Muscle of back (tissue), 11 donors: ENCODE results near the gene RBPMS2. TPM values are rescaled to one million over a fixed set of nuclear protein-coding genes. Genes with fewer than 3 reads are reported as not detected.
"Not testable (repeated sequence)": the region's sequence is repeated elsewhere in the genome, so short reads cannot be mapped to it uniquely, and the experiment has no call there.

ENCODE experiments used
- DNase-seq, 3 donors: peaks; one replicate each; pipeline versions ENCODE4 v3.0.0 to v3.0.0-alpha.2; 2013
- polyA plus RNA-seq, 10 donors: library from polyadenylated mRNA; unstranded; fragments of 120-200 nt; gene quantifications; one replicate each; pipeline ENCODE4 v1.2.1, GENCODE V29; 2013; ENCODE audit not compliant: insufficient read length in 10 of 10

Gene RBPMS2
- polyA plus RNA-seq, 10 donors = 3.2 to 6.4 (median 5.0) TPM

DNA sequence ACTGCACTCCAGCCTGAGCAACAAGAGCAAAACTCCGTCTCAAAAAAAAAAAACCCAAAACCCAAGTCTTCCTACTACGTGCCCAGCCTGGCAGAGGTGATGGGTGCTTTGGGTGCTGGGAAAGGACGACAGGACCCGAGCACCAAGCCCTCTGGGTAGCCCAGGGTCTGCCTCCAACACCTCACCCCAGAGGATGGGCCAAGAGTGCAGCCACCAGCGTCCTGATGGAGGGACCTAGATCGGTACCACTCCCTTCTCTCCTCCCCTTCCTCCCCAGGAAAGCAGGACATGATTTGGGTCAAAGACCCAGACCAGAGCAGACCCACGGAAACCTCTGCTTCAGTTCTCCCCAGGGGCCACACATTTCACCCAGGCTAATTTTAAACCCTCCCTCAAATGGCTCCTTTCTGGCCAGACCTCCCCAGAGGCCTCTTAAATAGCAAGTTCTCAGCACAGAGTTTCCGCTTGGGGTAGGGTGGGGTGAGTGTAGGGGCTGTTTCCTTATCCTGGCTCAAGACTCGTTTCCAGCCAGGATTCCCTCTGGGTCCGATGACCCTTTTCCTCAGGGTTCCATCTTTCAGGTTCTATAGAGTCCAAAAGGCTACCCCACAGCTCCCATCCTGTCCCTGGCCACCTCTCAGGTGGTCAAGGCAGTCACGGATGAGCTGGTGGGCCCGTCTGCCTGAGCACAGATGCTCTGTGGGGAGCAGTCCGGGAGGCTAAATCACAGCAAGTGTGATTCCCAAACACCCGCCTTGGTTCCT is 20.5 kb downstream of the RBPMS2 start:
- DNase-seq = no peak

DNA sequence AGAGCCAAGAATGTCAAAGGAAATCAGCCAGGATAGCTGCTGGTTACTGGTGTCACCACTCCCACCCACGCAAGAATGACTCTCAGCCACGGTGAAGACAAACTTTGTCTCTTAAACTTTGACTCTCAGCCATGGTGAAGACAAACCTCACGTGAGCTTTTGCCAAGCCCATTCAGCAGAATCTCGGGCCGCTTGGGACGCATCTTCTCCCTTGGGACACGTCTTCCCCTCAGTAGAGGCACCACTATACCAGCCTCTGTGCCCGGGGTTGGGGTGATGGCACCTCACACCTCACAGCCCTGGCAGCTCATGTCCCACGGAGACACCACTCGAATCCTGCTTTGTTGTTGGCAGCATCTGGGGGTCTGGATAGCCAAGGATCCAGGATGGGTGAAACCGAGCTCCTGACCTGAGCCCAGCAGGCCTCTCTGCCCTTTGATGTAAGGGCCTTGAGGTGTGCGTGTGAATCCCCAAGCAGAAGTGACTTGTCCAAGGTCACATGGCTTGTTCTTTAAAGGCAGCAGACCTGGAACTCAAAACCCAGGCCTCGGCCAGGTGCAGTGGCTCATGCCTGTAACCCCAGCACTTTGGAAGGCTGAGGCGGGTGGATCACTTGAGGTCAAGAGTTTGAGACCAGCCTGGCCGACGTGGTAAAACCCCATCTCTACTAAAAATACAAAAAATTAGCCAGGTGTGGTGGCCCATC is 21.8 kb downstream of the RBPMS2 start:
- no peak for DNase-seq

DNA sequence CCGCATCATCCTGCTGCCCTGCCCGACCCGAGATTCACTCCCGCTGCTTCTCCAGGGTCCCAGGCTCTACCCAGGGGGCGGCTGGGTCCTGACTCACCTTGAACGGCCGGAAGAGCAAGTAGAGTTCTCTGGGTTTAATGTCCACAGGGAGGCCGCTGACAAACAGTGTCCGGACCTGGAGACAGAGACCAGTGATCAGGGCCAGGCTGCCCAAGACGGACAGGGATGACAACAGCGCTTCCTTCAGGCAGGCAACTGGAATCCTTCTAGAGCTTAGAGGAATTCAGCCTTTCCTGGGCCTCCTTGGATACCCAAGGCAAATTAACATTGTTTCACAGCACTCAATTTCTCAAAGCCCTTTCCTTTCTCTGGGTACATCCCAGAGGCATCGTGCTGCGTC is 23.9 kb downstream of the RBPMS2 start:
- DNase-seq = no peak

DNA sequence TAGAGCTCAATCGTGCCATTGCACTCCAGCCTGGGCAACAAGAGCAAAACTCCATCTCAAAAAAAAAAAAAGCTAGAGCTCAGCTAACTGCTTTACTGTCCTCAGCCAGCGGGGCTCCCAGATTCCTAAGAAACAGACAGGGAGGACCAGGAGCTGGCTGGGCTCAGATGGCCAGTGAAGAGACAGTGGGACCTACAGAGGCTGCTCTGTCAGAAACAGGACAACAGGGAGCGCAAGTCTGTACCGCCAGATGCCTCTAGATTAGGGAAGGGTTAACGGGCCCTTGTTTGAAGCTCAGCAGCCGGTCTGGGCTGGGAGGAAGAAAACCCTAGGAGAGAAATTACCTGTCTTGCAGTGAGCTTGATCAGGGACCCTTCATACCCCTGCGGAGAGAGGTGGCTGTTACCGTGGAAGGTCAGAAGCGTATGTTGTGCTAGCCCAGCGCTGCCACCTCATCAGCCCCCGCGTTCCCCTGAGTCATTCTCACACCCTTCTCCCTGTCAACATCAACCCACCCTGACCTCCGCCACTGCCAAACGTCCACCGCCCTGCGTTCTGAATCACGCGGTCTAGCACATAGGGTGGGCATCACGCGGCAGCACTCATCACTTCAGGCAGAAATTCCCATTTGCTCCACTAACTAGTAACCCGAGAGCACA is 25.3 kb downstream of the RBPMS2 start:
- no peak for DNase-seq

DNA sequence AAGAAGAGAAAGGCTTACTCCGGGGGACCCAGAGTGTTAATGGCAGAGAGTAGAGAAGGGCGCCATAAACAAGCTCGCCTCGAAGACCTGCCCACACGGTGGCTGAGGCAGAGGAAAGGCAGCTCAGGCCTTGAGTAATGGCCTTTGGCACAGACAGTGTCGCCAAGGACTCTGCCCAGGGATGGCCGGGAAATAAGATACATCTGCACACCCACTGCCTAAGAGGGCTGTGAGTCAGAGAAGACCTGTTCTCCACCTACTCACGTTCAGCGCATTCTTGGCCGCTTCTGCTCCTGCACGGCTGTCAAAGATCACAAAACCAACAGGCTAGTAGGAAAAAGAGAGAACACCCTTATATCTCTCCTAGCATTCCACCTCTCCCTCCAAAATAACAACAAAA is 26.2 kb downstream of the RBPMS2 start:
- DNase-seq = peak in 1 of 3 donors; percentile 34

DNA sequence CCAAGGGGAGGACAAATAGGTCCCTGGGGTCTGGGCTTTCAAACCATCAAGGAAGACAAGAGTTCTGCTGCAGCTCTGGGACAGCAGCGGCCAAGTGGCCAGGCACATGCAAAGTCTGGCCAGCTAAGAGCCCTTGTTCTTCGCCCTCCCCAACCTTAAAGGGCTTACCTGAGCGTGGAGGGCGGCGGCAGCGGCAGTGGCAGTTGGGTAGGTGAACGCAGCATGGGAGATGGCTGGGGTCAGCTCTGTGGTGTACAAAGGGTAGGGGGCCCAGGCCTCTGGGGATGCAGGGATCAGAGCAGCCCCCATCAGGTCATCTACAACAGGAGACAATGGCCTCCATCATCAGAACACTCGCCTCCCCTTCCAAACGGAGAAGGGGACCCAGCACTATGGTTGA is 27.1 kb downstream of the RBPMS2 start:
- no peak for DNase-seq

DNA sequence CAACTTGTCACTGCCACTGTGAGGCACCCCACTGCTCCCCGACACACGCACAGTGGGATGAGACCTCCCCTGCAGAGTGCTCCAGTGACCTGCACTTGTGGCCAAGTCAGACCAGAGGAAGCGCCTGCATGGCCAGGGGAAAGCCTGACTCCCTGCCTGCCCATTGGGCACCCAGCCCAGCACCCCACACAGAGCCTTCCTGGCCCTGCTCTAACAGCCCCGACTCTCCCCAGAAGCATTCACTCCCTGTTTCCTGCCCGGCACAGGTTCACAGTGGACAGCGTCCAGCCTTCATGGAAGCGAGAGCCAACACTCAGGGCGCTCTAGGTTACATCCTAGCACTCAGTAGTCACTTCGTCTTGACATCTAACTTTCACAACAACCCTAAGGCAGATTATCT is 27.8 kb downstream of the RBPMS2 start:
- DNase-seq = no peak

DNA sequence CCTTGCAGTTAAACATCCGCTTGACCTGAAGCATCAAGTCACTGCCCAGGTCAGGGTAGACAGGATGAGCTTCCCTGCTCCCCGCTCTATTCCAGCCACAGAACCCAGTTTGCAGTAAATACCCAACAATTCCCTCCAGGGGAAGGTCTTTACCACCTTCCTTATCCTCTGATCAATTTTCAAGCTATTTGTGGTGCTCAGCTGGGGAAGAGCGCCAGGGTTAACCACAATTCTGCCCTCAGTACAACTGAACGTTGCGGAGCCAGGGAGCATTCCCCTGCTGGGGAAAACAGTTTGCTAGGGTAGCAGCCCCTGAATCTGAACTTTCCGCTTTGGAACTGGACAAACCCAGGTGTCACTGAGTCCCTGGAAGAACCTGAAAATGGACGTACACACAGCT is 28.5 kb downstream of the RBPMS2 start:
- DNase-seq = no peak

DNA sequence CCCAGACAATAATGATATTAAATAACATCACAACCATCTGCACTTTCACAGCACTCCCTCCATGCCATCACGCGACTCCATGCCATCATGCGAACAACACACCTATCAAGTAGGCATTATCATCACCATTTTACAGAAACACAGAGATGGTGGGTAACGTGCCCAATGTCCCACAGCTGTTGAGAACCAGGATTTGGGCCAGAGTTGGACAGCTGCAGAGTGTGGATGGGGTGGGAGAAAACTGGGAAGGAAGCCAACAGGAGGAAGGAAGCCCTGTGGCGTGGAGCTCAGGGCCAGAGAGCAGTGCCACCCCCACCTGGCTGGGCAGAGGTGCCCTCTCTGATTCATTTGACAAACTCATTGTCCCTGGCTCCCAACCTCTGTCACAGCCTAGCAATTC is 29.0 kb downstream of the RBPMS2 start:
- DNase-seq = peak in 1 of 3 donors; percentile 36

DNA sequence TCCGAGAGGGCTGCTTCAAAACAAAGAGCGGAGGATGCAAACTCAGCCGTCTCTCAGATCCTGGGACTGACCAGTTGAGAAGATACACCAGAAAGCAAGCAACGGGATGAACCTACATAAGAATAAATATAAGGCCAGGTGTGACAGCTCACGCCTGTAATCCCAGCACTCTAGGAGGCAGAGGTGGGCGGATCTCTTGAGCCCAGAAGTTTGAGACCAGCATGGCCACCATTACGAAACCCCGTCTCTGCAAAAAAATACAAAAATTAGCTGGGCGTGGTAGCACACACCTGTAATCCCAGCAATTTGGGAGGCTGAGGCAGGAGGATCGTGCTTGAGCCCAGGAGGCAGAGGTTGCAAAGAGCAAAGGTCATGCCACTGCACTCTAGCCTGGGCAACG is 31.7 kb downstream of the RBPMS2 start:
- DNase-seq = no peak

DNA sequence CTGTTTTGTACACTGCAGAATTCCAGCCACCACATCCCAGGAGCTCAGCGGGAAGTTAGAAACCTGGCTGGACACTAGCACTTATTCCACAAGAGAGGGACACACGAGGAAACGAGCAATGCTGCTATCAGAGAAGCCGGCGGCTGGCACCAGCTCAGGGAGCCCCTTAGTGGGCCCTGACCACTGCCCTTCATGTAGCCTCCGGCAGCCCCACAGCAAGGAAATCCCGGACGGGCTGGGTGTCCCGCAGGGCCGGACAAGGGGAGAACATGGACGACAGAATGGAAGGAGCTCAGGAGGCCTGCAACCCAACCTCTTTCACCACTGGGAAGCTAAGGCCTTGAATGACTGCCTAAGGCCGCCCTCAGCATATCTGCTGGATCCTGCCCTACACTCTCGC is 32.5 kb downstream of the RBPMS2 start:
- no peak for DNase-seq

DNA sequence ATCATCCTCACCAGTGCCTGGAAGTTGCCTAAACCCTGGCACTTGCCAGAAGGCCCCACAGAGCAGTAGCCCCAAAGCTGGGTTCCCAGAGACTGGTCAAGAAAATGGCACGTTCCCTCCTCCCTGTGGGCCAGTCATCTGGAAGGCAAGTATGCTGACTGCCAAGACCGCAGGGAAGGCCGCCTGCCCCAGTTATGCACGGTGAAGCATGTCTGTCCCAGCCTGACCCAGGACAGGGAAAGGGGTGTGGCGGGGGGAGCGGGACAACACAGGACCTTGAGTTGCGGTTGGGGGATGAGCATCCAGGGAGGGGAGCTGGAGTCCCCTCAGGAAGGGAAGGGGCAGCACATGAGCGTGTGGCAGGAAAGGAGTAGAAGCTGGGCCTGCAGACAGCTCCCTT is 33.0 kb downstream of the RBPMS2 start:
- no peak for DNase-seq

DNA sequence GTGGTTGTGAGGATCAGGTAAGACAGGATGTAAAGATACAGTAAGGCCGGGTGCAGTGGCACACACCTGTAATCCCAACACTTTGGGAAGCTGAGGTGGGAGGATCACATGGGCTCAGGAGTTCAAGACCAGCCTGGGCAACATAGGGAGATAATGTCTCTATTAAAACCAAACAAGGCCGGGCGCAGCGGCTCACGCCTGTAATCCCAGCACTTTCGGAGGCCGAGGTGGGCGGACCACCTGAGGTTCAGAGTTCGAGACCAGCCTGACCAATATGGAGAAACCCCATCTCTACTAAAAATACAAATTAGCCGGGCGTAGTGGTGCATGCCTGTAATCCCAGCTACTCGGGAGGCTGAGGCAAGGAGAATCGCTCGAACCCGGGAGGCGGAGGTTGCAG is 33.7 kb downstream of the RBPMS2 start:
- not testable (repeated sequence) for DNase-seq

DNA sequence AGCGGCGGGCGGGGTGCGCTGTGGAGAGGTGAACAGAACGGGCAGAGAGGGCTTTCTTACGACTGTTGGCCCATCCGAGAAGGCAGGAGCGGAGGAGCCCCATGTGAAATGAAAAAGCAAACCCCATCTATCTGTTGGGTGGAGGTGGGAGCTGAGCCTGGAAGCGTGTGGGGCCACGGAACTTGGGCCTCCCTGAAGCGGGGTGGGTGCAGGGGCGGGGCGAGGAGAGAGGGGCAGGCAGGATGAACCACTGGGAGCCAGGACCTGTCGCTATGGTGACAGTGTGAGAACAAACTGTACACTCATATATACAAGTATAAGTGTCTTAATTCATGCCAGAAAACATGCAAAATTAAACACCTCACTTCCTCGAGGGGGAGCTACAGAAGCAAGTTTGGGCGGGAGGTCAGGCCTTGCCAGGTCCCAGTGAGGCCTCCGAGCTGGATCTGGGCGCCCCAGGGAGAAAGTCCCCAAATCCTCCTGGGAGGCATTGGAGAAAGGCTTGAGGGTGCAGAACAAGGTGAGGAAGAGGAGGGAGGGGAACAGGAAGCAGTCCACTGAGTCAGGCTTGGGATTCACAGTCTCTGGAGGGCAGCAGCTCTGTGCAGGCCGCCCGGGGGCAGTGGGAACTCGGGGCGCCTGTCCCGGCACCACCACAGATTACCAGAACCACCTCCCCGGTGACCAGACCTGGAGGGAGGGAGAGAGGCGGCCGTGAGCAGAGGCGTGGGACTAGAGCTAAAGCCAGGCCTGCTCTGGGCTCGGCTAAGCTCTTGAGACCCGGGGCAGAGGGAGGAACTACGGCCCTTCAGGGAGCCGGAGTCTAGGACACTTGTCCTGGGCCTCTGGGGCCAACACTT is 34.8 kb downstream of the RBPMS2 start:
- DNase-seq = peak; percentile 33 to 89 (median 74)

DNA sequence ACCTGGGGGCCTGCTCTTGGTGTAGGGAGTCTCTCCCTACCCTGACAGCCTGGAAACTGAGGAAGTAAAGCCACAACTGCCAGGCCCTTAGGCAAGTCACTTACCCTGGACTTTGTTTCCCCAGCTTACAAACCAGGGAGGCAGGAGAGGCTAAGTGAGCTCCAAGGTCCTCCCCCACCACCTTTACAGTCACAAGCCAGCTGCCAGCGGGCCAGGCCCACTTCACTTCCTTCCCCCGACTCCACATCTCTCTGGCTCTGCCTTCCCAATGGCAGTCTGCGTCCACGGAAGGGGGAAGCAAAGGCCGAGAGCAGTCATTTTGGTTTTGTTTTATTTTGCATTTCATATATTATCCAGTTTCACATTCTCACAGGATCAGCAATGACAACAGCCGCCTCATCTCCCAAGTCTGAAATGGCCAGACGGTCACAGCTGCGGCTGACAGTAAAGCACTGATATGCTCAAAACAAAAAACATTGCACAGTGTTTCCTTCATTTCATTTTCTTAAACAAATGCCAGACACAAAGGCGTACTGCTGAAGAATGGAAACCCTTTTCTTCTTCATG is 35.7 kb downstream of the RBPMS2 start:
- peak in 1 of 3 donors; percentile 65 for DNase-seq

DNA sequence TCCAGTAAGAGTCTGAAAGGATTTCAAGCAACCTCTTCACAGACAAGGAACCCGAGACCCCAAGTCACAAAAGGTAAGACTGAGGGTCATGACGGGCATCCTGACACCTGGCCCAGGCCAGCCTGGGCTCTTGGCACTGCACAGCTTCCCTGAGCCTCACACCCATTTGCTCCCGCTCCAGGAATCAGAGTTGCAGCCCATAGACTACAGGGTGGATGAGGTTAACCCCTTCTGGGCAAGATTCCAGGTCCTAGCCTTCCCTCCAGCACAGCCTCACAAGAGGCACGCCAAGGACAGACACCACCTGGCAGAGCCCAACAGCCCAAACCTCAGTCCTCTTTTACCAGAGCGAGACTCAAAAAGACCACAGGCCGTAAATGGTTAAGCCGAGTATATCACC is 36.2 kb downstream of the RBPMS2 start:
- peak in 1 of 3 donors; percentile 47 for DNase-seq

DNA sequence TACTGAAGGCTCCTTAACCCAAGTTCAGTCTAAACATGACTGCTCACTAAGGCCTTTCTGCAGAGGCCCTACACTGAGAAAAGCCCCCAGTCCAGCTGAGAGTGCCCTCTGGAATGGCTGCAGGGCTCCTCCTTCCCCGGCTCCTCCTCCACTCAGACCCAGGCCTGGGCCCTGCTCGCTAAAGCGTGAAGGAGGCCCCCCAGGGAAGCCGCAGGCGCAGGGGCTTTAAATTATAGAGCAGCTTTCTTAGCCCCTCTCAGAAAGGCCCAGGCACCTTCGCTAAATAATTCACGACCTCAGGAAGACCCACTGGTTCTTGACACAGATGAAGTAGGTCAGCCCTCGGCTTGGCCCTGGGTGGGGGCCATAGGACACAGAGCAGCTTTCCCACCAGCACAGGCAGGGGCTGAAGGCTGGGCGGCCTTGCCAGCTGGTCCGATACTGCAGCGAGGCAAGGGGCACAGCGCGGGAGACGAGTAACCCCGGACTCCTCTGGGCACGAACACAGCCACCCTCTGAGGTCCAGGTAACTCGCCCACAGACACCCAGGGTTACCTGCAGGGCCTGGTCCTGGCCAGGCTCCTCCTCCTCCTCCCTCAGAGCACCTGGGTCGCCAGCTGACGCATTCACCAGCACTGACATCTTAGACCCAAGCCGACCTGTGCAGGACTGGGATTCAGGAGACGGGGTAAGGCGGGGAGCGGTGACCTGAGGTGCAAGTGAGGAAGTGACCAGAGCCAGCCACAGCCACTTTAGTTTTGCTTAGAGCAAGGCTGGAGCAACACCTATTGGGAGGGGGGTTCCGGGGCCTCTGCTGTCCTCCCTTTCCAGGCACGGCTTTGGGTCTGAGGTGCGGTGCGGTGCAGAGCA is 36.9 kb downstream of the RBPMS2 start:
- no peak for DNase-seq

DNA sequence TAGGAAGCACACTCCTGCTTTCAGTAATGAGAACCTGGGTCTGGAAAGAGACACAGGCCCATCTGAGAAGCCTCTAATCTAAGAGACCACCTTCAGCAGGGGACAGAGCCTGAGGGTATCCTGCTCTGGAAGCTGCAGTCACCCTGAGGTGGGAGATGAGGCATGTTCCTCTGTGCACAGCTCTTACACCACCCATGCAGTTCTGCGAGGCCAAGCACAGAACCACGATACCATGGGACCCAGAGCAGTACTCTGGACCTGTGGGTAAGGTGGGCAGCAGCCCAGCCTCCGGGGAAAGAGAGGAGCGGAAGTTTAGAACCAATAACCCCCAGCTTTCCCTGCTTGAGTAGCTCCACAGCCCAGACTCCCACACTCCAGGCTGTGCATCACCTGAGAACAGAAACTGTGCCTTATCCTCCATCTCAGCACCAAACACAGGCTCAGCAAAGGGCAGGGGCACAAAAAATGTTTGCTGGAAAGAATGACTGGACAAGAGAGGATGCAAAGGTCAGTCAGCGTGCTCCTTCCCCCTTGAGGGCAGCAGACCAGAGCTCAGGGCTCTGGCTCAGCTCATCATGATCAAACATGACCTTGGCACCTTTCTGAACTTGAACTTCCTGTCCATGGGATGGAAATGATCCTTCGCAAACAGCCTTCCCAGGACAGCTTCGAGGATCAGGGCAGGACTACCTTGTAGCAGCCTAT is 43.1 kb downstream of the RBPMS2 start:
- no peak for DNase-seq

DNA sequence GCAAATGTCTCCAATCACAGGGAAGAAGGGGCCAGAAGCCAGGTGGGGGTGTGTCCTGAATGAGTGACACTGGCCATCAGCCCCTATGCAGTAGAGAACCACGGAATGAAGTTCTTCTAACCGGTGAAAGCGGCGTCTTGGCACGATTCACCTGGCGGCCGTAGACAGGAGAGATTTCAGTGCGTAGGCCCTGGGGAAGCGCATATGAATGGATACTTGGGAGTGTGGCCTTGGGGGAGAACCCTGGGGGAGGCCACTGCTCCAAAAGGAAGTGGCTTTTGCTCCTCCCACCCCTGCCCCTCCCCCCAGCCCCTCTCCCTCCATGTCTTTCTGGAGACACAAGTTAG is 43.6 kb downstream of the RBPMS2 start:
- no peak for DNase-seq
